DMS79 treated with DMSO at 0.1 percent for 48 hours (cell line): ENCODE measurements around the gene AIG1.
"Not testable (repeated sequence)": the region's sequence is repeated elsewhere in the genome, so short reads cannot be mapped to it uniquely, and the experiment has no call there.

ENCODE experiments used
- DNase-seq: peaks from one replicate; lab custom pipeline; 2025; lab: John Stamatoyannopoulos, UW

The AIG1 gene

DNA sequence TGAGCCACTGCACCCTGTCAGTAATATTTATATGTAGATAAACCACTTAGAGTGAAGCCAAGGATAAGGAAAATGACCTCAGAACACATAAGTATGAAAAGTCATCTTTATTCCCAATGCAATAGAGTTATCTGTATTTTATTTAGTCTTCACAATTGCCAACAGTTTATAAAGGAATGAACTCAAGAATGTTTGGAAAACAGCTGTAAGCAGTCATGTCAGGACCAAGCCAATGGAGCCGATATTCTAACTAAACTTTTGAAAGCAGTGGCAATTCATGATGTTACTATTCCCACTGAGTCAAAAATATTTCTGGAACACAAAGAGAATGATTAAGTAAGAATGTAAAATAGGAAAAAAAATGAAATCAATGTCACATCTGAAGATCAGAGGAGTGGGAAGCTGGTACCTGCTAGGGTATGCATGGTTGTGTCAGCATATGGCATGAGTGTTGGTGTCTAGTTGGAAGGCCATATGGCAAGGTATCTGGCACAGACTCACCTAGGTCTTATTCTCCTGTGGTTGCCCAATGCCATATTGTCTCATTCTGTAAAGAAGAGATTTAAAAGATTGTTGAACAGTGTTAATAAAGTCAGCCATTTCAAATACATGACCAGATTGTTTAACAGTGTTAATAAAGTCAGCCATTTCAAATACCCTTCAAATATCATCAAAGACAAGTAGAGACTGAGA lies 271.6 kb downstream of the AIG1 start:
- DNase-seq, result no peak

DNA sequence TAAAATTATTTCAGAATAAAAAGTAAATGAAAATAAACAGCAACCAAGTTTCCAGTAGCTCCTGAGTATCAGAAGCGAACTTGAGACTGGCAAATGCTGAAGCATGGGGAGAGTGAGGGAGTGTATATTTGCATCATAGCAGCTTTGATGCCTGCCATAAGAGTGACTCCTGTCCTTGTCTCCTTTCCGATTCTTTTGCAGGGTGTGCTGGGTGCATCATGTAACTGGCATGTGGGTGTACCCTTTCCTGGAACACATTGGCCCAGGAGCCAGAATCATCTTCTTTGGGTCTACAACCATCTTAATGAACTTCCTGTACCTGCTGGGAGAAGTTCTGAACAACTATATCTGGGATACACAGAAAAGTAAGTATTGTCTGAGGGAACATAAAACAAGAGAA lies 272.4 kb downstream of the AIG1 start:
- no peak for DNase-seq

DNA sequence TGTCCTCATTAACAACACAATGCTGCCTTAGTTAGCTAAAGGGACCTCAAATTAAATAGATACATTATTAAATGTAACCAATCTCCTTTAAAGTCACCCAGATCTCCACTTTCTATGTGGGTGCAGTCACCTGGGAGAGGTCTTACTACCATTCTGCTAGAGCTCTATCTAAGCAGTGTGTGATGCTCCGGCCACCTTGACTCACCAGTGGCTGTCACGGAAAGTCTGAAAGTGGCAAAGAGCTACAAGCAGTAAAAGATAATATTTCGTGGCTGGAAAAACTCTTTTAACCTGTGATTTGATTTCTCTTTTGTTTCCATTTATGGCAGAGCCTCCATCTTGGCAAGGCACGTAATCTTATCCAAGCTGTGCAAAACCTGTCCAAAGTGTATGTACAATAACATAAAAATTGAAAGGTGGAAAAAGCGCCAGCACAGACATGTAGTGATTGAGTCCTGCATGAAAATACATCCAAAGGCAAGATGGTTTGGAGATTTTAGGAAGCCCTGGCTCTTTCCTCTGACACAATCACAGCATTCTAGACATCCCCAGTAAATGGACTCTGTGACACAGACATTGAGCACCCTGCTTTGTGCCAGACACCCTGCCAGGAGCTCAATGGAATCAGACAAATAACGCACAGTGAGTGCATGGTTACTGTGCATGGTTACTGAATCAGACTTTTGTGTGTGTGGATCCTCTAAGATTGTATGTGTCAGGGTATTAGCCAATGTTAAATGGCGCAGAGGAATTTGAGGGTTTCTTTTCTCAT lies 273.2 kb downstream of the AIG1 start:
- no peak for DNase-seq

DNA sequence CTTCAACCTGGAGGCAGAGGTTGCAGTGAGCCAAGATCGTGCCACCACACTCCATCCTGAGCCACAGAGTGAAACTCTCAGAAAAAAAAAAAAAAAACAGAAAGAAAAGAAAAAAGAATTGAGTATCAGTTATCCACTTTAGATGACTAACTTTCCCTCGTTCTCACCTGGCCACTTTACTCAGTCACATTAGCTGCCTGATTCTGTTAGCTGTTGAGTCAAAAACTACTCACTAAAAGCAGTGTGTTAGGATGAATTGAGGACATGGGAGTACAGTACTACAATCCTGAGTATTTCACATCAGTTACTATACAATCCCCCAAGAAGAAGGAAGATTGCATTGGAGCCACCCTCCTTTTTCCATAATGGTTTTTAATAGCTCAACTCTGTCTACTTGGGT lies 275.2 kb downstream of the AIG1 start:
- DNase-seq, result no peak

DNA sequence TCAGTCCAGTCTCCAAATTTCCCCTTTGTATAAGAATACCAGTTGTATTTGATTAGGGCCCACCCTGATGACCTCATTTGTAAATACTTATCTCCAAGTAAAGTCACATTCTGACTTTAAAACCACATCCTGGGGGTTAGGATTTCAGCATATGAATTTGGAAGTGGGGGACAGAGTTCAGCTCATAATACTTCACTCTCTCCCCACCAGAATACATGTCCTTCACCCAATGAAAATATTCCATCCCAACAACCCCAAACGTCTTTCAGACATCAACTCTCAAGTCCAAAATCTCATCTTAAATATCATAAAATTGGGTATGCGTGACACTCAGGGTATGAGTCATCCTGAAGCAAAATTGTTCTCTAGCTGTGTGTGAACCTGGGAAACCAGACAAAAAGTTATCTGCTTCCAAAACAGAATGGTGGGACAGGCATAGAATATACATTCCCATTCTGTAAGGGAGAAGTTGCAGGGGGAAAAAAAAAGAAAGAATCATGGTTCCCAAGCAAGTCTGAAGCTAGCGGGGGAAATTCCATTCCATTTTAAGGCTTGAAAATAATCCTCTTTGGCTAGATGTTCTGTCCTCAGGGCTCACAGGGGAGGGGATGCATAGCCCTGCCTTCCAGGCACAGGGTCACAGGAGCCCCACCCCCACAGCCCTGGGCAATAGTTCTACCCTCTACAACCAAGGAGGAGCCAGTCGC lies 275.9 kb downstream of the AIG1 start:
- no peak for DNase-seq

DNA sequence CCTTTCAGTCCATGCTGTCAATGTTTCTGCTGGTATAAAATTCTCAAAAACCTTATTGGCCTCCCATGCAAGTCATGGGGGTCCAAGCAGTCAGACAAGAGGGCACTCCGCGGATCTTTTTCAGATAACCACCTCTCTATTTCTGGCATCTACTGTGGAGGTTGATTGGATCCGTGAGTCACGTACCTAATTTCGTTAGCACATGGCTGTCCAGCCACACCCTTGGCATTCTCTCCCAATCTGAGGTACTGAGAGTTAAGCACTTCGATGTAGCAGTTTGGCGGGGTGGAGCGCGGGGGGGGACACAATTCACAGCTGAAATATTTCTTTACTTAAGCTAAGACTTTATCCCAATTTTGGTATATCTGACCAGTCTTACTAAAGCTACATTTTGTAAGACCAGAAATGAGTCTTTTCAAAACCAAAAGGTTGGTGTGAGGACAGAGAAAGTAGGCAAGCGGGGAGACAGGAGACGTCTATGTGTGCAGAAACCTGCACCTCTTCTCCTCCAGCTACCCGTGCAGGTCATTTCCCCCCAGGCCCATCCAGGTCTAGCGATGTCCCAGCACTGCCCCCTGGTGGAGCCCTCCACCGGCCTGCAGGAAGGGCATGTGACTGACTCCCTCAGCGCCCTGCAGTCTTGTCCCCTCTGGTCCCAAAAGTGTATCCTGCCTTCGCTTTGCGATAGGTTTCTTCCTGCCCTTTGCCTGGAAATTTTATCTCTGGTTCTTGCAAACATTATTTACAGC lies 276.7 kb downstream of the AIG1 start:
- DNase-seq, result no peak

DNA sequence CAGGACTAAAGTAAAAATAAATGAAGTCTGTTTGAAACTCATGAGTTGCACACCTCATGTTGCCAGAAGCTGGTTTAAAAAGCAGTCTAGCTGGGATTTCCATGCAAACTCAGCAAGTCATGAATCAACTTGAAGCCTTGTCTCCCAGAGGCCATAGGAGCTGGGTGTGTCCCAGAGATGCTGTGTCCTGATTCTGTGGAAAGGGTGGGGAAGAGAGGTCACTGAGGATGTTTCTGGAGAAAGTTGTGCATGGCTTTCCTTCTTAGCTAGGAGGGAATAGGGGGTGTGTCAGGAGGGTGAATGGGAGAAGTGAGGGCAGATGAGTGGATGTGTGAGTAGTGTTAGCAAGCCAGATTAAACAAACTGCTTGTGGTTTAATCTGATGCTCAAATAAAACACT lies 278.5 kb downstream of the AIG1 start:
- no peak for DNase-seq

DNA sequence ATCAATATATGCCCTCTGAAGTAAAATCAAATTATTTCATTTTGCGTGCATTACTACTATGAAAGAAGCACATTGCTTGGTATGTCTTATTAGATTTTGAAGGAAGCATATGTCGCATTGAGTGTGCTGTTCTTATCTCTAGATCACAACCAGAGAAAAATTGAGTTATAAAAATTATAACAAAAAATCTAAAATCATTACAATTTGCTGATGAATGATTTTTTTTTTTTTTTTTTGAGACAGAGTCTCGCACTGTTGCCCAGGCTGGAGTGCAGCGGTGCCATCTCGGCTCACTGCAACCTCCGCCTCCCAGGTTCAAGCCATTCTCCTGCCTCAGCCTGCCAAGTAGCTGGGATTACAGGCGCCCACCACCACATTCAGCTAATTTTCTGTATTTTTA lies 284.8 kb downstream of the AIG1 start:
- DNase-seq, result not testable (repeated sequence)

DNA sequence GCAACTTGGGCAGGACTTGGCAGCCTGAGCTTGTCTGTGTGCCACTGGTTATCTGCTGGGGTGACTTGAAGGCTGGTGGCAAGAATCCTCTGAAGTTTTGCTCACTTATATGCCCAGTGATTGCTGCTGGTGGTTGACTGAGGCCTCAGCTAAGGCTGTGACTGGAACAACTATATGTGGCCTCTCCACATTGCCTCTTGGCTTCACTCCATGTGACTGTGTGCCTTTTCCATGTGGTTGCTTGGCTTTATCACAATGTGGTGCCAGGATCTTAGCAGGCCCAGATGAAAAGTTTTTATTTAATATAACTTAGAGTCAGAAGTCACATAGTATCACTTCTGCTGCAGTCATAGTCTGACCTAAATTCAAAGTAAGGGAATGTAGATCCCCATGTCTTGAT lies 285.3 kb downstream of the AIG1 start:
- no peak for DNase-seq

DNA sequence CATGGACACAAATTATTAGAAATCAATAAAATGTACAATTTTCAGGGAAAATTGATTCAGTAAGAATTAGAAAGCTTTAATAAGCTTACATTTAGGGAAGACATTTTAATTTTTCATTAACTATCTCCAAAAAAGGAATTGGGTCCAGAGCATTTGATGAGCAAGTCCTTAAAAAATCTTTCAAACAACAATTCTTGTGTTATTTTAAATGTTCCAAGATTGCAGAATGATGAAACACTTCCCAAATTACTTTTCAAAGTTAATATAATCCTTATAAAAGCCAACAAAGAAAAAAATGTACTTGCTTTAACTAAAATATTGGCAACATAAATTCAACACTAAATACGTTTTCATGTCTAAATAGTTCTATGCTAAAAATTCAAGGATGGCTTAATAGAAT lies 287.8 kb downstream of the AIG1 start:
- DNase-seq, result no peak

DNA sequence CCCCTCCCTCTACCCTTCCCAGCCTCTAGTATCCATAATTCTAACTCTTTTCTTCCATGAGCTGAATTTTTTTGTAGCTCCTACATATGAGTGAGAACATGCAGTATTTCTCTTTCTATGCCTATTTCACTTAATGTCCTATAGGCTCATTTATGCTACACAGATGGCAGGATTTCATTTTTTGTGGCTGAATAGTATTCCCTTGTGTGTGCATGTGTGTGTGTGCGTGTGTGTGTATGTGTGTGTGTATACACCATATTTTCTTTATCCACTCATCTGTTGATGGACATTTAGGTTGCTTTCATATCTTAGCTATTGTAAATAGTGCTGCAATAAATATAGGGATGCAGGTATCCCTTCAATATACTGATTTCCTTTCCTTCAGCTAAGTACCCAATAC lies 288.8 kb downstream of the AIG1 start:
- DNase-seq, result no peak

DNA sequence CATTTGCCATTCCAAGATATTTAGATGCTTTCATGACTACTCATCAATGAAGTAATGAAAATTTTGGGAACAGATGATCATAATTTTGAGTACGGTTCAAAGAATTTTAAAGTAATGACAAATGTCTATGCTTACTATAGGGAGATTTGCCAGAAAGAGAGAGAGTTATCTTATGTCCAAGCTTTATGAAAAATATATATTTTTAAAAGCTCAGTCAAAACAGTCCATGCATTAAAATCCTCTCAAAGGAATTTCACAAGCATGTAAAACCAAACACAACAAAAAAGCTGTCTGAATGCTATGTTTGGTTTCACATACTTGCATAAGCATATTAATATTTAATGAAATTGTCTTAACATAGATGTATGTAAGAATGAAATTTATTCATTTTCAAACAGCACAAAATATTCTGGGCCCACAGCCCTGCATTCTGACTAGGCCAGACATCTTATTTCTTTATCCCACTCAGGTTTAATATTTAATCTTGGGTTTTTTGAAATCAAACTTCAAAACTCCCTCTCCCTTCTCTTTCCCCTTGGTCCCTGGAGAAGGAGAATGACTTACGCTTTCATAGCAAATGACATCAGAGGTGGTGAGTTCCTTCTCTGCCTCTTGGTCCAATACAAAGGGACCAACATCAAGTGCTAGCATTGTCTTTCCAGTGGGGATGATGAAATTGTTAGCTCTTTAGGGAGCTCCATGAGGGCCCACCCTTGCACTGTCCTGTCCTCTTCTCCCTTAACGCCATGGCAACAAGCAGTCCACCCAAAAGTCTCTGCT lies 295.6 kb downstream of the AIG1 start:
- no peak for DNase-seq

DNA sequence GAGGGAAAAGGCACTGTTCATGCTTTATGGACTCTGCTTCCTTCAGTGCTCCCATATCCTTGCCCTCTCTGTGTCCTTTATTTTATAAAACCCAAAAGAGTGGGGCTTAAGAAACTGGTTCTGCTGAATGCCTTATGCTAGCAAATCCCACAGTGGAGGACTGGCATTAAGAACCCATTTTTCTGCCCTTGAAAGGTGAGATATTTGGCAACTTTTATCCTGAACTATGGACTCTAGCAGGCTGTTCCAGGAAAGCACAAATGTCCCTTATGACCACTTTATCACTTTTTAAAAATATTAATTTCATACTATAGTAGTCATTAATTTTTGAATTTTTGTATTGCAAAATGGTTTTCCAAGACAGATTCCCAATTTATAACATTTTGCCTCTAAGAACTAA lies 296.5 kb downstream of the AIG1 start:
- no peak for DNase-seq

DNA sequence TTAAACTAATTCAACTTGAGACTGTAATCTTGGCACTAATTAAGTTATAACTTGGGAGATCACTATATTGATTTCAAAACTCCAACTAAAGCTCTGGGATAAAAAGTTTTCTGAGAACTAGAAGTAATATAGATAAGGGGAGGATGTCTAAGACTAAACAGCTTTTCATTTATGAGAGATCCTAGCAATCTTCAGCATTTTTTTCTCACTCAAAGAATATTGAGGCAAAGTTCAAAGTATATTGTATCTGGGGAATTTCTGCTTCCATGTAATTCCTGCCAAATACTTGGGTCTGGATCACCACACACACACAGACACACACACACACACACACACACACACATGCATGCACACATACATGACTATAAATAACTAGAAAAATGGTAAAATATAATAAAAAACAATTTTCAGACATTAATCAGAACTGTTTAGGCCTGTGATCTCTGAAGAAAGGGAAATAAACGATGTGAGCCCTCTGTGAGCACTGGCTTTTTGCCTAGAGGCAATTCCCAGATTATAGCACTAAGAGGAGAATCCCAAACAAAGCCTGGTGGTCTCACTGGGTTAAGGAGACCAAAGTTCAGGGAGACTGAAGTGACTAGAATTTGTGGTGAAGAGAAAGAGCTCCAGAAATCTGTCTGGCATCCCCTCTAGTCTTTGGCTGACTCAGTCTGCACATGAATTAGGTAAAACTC lies 297.0 kb downstream of the AIG1 start:
- no peak for DNase-seq

DNA sequence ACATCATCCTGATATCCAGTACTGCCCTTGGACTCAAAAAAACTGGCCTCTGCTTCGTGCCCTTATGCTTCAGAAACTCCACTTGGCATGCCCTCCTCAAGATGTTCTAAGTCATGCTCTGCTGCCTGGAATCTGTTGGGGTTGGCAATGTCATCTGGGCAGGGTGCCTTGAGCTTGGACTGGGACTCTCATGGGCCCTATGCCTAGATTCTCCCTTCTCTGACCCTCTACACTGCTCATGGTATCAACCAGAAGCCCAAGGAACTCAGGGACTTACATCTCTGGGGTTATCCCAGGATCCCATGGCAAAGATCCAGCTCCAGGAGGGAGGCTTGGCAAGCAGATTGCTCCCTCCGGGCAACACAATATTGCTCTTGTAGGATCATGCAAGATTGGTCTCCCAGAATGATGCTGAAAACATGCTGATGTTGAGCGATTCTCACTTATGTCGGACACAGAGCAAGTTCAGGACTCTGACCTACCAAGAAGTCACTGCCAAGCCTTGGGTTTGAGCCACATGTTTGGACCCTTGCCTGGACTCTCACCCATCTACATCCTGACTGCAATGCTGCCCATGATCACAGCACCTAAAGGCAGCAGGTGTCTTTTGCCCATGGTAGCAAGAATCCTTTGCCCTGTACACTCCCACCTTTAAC lies 301.0 kb downstream of the AIG1 start:
- DNase-seq, result no peak

DNA sequence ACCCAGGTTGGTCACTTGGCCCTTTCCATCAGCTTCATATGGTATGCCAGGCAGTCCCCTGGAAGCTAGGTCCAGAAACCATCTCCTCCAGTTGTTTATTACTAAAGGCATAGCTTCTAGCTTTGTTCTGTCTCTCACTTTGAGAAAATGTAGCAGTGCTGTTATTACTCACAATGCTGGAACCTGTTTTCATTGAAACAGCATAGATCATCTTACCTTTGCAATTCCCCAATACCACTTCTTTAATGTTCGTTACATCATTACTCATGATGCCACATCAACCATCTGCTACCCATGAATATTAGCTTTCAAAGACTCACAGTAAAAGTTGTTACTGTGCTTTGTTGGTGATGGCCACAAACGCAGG lies 301.5 kb downstream of the AIG1 start:
- no peak for DNase-seq

DNA sequence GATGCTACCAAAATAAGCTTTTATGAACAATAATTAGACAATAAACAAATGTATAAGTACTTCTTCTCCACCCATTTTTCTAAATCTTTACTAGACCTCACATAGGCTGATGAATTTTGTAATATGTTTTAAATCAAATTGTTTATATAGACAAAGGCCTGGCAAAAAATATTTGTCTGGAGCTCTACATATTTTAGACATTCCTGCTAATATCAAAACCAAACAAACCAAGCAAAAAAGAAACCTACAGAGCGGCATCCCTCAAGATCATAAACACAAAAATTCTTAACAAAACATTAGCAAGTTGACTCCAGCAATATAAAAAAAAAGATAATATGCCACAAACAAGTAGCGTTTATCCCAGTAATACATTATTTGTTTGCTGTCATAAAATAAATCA lies 302.6 kb downstream of the AIG1 start:
- DNase-seq, result no peak

DNA sequence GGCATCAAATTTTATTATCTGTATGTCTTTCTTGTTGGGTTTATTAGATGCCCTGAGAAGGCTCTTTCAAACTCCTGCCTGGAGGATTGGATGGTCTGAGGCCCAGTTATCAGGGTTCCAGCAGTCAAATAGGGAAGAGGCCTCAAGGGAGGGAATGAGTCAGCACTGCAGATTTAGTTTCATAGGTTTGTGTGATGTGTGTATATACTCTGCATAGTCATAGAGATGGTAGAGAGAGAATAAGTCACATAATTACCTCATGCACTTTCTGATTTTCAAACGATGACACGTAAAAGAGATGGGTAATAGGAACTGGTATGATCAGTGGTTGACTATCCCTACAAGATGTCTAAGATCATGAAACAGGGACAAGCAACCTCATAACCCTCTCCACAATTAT lies 307.7 kb downstream of the AIG1 start:
- DNase-seq, result no peak

DNA sequence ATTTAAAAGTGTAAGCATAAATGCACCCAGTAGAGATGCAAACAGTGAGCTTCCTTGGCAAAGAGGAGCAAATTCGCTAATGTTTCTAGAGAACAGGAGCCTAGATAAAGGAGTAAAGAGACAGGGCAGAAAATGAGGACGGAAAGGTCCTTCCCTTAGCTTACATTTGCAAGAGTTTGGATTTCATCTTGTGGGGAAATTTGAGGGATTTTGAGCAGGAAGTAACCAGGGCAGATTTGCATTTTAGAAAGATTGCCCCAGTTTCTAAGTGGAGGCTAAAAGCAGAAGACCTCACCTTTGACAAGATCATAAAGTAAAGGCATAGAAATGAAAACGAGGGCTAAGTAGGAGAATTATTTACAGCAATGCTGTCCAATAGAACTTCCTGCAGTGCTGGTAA lies 309.3 kb downstream of the AIG1 start:
- no peak for DNase-seq

DNA sequence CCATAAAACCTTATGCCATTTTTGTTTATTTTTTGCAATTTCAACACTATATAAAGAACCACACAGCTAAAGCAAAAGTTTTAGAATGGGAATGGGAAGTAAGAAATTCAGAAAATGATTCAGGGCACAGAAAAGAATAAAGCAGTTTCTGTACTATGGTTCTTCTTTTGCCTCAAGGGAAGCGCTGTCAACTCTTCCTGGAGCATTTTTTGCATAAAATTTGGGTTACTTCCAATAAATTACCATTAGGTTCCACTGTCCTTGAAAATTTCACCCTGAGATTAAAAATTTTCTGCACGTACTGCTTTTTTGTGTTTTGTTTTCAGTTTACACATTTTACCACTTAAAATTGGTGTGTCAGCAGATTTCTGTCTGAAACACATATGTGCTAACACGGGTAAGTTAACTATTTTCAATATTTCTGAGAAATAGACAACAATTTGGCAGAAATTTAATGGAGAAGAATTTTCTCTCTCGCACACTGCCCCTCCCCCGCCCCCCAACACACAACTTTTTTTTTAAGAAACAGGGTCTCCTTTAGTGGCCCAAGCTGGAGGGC lies 310.2 kb downstream of the AIG1 start:
- no peak for DNase-seq
